T-helper 2 cell treated with Interferon-gamma antibody and Interleukin-4, amounts not matched to agents 100 ng/mL and 5 ng/mL, for 36 hours (primary cell): Measurements from ENCODE around the gene HMOX1. TPM values are rescaled to one million over a fixed set of nuclear protein-coding genes. Genes with fewer than 3 reads are reported as not detected.
"Not testable (repeated sequence)": the region's sequence is repeated elsewhere in the genome, so short reads cannot be mapped to it uniquely, and the experiment has no call there.

Source experiments
- intact Hi-C: fragments of 100-400 bp; cut with micrococcal nuclease; formaldehyde crosslinking; loops from one replicate; pipeline ENCODE4 v1.15.1; 2023
- total RNA-seq: library from RNA; stranded (reverse); gene quantifications from 2 replicates; pipeline ENCODE4 v1.2.3, GENCODE V29; 2022

Gene HMOX1
- total RNA-seq, 1 donor from 2014 or later: 1.2 TPM

DNA sequence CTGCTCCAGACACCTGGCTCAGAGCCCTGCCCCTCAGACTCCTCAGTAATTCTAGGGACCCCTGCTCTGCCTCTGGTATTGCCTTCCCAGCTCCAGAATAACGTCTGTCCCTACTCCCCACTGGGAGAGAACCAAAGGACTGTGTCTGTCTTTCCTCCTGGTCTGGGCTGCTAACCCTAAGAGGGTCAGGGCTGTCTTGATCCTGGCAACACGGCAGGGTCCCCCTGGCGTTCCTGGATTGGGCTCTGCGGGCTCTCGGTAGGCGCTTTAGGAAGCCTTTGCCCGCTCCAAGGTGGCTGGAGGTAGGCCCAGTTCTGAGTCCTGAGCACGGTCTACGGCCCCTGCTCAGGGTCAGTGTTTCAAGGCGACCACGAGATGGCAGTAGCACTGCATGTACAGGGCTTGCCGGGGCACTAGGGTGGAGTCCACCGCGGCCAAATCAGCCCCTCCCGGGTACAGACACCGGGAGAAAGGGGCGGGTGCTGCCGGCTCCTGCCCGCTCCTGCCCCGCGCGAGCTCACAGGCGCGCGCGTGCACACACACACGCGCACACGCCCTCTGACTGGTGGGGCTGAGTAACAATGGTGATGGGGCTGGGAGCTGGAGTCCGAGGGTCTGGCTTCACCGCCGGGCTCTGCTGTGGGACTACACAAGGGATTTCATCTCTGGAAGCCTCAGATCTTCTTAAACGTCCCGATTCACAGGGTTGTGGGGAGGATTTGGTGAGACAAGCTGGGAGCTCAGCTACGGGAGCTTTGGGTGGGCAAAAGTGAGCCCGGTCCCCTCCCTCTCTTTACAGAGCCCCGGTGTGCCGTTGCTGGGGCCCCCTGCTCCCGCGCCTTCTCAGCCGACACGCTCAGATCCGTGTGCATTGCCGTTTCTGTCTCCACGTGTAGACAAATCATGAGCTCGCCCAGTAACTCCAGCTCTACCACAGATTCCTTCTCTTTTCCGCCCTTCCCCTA is 30.1 kb upstream of the HMOX1 start:
- intact Hi-C loops: loop anchor here (1.0 to 2.0 kb wide), 4 partner anchors 50 to 570 kb away; partner anchors contain the start of gene MCM5

- intact Hi-C loops: no loop called here
Observed at GRCh38 chr22:35352214-35353111, 28.4 kb upstream of the HMOX1 start.

GRCh38 chr22:35353318-35353717 is 27.6 kb upstream of the HMOX1 start:
- intact Hi-C loops: no loop called here

- intact Hi-C loops: no loop called here
Observed at GRCh38 chr22:35354068-35354467, 26.8 kb upstream of the HMOX1 start.

- intact Hi-C loops: no loop called here
Observed at GRCh38 chr22:35357883-35358621, 22.8 kb upstream of the HMOX1 start.

- intact Hi-C loops: no loop called here
Observed at GRCh38 chr22:35359380-35360065, 21.4 kb upstream of the HMOX1 start.

DNA sequence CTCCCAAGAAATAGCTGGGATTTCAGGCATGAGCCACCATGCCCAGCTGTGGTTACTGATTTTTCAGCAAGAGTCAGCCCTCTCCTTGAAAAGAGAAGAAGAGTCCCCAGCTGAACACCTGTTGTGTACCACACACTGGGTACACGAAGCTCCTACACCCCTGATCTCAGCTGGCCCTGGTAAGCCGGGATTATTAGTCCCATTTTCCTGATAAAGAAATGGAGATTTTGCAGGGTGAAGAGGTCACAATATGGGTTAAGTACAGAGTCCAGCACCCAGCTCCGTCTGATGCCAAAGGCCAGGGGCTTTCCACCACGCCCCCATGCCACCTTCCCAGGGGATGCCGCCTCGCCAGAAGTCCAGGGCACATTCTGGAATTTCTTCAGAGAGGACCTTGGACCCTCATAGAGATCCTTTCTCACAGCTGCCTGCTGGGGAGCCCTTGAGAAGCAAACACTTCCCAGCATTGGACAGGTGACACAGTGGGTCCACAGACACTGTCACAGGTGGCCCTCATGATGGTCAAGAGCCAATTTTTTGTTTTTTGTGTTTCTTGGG is 19.8 kb upstream of the HMOX1 start:
- intact Hi-C loops: no loop called here

- intact Hi-C loops: no loop called here
Observed at GRCh38 chr22:35363566-35364086, 17.3 kb upstream of the HMOX1 start.

DNA sequence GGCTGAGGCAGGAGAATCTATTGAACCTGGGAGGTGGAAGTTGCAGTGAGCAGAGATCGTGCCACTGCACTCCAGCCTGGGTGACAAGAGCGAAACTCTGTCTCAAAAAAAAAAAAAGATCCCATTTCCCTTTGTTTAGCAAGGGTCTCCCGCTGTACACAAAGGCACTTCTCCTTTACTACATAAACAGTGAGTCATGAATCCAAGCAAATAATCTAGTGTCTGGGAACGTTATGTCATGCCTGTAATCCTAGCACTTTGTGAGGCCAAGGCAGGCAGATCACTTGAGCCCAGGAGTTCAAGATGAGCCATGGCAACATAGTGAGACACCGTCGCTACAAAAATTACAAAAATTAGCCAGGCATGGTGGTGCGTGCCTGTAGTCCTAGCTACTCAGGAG is 16.7 kb upstream of the HMOX1 start:
- intact Hi-C loops: not testable (repeated sequence)

DNA sequence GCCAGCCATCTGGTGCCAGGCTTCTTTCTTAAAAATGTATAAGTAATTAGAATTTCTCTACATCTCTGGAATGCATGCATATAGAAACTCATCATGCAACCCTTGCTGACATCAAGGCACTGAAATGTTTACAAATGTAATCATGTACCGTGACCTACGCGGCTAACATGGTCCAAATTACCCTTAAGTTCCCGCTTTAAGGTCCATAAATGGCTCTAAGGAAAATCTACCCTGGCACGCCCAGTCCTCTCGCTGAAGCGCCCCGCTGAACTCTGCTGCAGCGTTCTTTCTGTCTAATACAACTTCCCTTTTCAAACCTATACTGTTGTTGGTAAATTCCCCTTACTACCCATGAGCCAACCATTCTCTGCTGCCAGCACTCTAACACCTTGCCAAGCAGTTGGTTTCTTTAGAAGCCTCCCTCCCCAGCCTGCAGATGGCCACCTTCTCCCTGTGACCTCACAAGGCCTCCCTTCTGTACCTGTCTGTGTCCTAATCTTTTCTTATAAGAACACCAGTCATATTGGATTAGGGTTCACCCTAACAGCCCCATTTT is 13.5 kb upstream of the HMOX1 start:
- intact Hi-C loops: no loop called here

- intact Hi-C loops: no loop called here
Observed at GRCh38 chr22:35368386-35368785, 12.5 kb upstream of the HMOX1 start.

DNA sequence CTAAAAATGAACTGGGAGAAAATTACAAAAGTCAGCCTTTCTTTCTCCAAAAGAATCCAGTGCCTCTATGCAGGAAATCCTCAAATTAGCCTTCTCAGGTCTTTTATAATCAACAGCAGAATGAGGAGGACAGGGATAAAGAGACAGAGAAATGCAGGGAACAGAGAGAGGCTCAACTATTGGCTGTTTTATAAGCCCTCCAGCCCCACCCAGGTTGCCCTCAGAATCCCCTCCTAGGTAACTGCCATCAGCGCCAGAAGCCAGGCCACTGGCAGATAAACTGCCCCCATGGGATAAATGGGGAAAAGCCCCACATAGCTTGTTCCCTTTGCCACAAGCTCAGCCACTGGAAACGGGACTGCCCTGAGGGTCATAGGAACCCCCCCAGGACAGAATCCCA is 10.9 kb upstream of the HMOX1 start:
- intact Hi-C loops: no loop called here

GRCh38 chr22:35373781-35374180 is 7.1 kb upstream of the HMOX1 start:
- intact Hi-C loops: no loop called here

- intact Hi-C loops: no loop called here
Observed at GRCh38 chr22:35375031-35375430, 5.9 kb upstream of the HMOX1 start.

DNA sequence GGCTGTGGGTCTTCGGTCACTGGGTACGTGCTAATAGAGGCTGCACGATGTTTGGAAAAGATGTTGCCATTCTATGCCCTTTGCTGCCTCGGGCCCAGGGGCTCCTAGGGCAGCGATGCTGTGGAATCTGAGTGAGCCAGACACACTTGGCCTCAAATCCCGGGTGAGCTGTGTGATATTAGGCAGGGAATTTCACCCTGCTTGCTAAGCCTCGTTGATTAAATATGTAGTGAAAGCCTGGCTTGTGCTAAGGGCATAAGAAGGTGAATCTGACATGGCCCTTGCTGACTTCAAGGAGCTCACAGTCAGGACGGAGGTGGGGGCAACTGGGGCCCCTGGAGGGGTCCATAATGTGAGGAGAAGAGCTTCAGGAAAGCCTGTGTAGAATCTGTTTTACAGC is 5.4 kb upstream of the HMOX1 start:
- intact Hi-C loops: no loop called here

- intact Hi-C loops: no loop called here
Observed at GRCh38 chr22:35376728-35377472, 4.0 kb upstream of the HMOX1 start.

GRCh38 chr22:35377735-35378134 is 3.2 kb upstream of the HMOX1 start:
- intact Hi-C loops: no loop called here

DNA sequence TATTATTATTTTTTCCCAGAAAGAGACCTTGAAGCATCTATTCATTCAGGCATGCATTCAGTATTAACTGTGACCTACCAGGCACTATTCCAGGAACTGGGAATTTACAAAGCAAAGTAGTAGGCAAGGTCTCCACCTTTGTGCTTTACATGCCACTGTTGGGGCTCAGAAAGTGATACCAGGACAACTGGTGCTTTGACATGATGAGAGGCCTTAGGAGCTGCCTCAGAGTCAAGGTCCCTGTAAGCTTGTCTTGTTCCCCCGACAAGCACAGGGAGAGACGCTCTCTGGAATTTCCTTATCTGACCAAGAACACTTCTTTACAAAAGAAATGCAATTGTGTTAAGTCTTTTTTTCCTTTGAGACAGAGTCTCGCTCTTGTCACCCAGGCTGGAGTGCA is 2.3 kb upstream of the HMOX1 start:
- intact Hi-C loops: no loop called here
